ENCODE data around the gene CPHXL. TPM values are rescaled to one million over a fixed set of nuclear protein-coding genes. Genes with fewer than 3 reads are reported as not detected.
A peak's percentile ranks its signal among the peaks of the same experiment; 100 is the strongest.

Gene CPHXL
- not detected for polyA plus RNA-seq (ENCODE audit: insufficient read length in 4 of 4)

DNA sequence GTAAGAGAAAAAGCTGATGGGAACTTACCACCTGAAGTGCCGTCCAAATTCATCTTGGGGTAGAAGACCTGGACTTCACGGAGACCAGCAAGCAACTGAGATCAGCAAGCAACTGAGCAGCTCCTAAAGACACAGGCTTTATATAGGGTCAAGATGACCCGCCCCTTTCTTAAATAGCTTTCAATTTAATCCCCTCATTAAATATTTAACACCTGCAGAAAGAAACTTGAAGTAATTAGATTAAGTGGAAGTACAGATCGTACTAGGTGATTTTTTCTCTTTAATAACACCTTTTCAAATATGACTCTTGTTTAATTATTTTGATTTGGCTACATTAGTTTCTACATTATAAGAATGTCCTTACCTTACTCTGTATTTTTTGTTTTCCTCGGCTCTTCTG is at the start of gene CPHXL:
TSS of gene CPHXL (minus strand) at position 101 of the 400 bp plus-strand sequence. CDS start at position 53, 48 bp downstream.
- no peak for DNase-seq (ENCODE audit: low read depth in 4 of 4, low spot score in 3 of 4)

DNA sequence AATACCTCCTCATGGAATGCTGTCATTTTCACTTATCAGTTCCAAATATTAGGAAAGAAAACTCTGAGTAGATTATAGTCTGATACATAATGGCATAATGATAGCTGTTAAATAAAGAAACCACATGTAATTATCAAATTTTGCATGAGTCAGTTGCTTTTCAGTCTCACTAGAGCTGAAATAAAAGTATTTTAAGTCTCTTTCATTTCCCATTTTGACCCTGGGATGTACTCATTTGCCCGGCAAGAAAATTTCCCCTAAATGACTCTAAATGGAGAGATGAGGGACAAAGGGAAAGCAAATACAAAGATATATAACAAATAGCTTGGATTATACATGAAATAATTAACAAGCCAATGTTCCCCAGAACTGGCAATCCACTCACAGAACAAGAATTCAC is 47.9 kb upstream of the CPHXL start:
- no peak for DNase-seq (ENCODE audit: low read depth in 4 of 4, low spot score in 3 of 4)

DNA sequence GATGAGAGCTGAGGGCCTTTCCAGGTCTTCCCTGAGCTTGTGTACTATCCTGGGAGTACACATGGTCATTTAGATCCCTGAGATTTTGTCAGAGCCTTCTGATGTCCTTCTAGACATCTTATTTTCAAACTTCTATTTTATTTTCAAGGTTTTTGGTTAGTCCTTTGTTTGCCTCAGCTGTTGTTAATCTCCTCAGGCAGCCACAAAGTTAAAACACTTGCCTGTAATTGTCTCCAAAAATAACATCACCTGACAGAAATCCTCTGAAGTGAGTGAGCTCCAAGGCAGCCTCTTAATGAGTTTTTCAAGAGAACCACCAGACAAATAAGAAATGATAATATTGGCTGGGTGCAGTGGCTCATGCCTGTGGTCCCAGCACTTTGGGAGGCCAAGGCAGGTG is 43.8 kb upstream of the CPHXL start:
- DNase-seq (ENCODE audit: low read depth in 4 of 4, low spot score in 3 of 4), result no peak

DNA sequence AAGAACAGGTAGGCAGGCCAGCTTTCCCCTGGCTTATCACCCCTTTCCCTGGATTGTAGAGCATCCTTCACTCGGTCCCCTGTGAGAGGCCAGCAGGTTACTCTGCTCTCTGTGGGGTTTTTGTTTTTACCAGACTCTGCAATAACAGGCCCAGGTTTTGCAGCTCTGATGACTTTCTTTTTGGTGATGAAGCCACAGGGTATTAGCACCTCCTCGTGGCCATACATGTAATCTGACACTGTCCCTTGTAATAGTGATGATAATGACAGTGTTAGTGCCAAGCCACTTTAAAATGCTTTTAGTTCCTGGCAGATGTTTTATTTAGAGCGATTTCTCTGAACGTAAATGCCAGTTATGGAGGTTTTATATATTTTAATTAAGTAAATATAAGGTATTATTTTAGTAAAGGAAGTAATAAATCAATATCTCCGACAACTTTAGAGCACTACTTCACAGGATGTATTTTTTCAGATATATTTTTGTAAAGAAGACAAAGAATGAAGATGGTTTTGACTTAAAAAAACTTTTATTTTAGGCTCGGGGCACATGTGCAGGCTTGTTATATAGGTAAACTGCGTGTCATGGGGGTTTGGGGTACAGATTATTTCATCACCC is 38.0 kb upstream of the CPHXL start:
- peak in 3 of 4 donors; percentile 29 to 40 (median 32) for DNase-seq (ENCODE audit: low read depth in 4 of 4, low spot score in 3 of 4)

DNA sequence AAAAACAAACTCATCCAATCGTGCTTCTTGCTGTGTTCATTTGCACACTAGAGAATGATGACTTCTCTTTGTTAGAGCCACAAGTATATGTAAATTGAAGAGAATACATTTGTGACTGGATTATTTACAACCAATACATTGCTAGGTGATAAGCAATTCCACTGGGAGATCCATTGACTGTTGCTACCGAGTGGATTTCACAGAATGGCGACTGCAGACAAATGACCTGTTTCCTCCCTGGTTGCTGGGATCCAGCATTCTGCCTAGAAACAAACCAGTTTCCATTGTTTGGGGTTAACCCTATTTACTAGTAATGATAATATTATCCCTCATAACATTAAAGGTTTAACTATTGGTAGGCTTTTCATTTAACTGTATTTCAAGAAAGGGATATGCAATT is 36.9 kb upstream of the CPHXL start:
- no peak for DNase-seq (ENCODE audit: low read depth in 4 of 4, low spot score in 3 of 4)

DNA sequence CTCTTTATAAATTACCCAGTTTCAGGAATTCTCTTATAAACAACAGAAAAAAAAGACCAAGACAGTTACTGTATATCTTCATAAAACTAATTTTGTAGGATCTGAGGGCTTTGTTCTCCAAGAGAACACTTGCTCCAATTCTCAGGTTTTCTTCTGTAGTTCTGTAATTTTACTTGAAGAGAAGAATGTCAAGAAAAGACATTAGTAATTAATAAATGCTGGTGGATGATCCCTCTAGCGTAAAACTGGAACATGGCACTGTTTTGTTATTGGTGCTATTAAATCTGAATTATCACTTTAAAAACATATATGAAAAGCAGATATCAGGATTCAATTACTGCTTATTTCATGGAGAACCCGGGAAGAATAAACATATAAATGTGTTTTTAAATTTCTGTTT is 36.5 kb upstream of the CPHXL start:
- no peak for DNase-seq (ENCODE audit: low read depth in 4 of 4, low spot score in 3 of 4)

DNA sequence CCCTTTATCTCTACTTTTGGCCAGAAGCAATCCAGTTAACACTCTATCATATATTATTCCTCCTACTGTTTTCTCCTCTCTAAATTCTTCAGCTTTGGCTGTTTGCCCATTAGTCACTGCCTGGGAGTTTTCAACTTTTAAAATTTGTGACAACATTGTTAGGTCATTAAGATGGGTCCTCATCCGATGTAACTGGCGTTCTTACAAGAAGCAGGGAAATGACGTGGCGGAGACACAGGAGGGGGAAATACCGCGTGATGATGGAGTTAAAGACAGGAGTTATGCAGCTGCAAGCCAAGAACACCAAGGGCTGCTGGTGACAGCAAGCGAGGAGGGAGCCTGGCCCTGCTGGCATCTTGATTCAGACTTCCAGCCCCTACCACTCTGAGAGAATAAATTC is 34.8 kb upstream of the CPHXL start:
- DNase-seq (ENCODE audit: low read depth in 4 of 4, low spot score in 3 of 4), result no peak

DNA sequence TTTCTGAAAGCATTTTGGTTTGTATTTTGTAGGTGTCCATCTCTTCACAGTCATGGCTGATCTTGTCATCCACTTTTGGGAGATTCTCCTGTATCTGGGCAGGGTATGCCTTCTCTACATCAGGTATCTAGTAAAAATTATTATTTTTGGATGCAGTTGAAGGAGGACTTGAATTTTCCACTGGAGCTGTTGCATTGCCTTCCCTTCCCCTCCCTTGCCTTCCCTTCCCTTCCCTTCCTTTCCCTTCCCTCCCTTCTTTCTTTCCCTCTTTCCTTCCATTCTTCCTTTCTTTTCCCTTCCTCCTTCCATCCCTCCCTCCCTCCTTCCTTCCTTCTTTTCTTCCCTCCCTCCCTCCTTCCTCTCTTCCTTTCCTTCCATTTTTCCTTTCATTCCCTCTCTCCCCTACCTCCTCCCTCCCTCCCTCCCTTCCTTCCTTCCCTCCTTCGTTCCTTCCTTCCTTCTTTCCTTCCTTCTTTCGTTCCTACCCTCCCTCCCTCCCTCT is 33.8 kb upstream of the CPHXL start:
- DNase-seq (ENCODE audit: low read depth in 4 of 4, low spot score in 3 of 4), result no peak

DNA sequence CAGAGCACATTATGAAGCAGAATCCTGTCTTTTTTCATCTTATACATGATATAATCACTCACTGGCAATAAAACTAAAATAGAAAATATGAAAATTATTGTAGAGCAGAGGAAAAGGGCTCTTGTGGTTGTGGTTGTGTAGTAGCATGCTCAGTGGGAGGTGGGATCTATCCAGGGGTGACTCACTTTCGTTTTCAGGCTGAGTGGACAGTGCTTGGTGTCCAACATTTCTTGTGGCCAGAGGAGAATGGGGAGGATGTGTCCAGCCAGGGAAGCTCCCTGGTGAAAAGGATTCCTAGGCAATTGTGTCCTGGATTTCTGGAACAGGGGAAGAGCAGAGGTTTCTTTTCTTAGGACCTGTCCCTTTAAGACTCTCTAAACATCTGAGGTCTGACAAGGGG is 31.9 kb upstream of the CPHXL start:
- no peak for DNase-seq (ENCODE audit: low read depth in 4 of 4, low spot score in 3 of 4)

DNA sequence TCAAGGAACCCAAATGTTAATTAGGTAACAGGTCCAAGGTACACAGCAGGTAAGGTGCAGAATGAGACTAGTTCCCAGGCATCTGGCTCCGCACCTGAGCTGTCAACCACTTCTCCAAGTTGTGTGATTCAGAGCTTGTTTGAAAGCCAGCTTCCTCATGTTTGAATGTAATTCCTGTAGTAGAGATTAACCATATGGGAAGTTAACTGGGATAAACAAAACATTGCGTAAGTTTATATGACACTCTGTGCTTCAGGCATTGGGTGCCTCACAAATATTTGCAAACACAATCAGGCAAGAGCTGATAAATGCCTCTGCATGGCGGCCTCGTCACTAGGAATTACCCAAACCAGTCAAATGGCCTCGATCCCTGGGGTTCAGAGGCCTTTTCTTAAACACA is 27.9 kb upstream of the CPHXL start:
- no peak for DNase-seq (ENCODE audit: low read depth in 4 of 4, low spot score in 3 of 4)

DNA sequence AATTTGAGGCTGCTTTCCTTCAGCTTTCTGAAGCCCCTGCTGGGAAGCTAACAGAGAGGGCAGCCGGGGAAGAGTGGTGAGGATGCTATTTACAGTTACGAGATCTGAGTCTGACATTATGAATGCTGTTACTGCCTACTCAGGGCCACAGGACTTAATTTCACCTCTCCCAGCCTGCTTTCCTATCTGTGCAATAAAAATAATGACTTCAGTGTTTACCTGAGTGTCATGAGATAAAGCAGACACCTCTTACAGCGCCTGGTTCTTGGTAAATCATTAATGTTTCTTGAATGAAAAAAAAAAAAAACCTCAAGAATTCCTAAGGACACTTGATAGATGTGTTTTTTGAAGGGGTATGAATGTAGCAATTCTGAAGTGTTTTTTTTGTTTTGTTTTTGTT is 24.2 kb upstream of the CPHXL start:
- no peak for DNase-seq (ENCODE audit: low read depth in 4 of 4, low spot score in 3 of 4)

DNA sequence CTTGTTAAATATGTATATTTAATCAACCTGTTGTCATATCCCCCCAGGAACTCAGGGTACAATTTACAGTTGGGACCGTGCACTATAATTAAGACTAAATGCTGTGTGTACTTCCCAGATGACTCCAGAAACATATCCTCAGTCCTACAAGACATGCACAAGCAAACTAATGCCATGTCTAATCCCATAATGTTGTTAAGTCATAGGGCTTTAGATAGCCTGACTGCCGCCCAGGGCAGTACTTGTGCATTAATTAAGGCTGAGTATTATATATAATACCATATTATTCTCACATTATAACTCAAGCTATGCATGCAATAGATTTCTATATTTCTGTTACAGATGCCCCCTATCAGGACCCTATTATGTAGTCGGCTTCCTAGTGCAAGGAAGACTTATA is 20.1 kb upstream of the CPHXL start:
- no peak for DNase-seq (ENCODE audit: low read depth in 4 of 4, low spot score in 3 of 4)

DNA sequence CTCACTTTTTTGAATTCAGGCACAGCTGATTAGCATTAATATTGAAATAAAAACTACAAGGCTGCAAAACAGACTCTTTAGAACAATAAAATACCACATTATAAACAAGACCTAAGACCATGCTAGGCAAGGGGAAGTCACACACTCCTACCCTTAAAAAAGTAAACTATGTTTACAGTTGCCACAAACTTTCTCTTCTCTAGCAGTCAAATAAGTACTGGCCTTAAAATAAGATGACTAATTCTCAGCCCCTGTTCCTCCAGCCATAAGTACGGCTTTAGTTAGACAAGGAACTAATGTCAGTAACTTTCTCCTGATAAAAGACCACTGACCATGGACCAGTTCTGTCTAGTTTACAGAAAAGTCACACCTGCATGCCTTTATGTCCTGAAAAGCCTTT is 19.5 kb upstream of the CPHXL start:
- DNase-seq (ENCODE audit: low read depth in 4 of 4, low spot score in 3 of 4), result no peak

DNA sequence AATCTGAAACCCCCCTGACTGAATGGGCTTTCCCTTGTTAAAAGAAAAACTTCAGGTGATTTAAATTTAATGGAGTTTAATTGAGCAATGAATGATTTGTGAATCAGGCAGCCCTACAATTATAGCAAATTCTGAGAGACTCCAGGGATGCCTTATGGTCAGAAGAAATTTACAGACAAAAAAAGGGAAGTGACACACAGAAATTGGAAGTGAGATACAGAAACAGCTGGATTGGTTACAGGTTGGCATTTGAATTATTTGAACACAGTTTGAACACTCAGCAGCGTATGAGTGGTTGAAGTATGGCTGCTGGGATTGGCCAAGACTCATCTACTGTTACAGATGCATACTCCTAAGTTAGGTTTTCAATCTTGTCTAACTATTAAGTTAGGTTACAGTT is 19.0 kb upstream of the CPHXL start:
- DNase-seq (ENCODE audit: low read depth in 4 of 4, low spot score in 3 of 4), result no peak

DNA sequence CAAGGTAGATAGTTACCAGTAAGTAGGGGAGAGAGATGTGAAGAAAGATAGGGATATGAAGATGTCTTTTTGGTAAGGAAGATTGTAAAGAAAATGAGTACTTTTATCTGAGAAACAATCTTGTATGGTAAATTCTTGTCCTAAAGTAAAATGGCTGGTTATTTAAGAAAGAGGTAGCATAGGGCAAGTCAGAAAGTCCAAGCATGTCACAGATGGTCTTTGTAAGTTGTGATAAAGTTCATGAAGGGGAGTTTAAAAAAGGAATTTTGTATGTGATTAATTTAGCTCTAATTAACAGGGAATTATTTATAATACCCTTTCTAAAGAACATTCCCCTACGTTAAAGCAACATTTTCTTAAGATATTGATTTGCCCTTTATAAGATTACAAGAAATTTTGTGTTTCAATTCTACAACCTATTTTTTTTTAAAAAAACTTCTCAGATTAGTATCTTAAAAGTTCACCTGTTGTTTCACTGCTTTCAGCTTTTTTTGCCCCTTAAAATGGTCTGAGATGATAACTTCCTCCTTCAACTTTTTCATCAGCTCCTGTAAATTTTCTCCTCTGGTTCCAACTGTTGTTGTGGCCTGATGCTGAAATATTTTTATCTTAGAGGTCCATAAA is 16.2 kb upstream of the CPHXL start:
- no peak for DNase-seq (ENCODE audit: low read depth in 4 of 4, low spot score in 3 of 4)

DNA sequence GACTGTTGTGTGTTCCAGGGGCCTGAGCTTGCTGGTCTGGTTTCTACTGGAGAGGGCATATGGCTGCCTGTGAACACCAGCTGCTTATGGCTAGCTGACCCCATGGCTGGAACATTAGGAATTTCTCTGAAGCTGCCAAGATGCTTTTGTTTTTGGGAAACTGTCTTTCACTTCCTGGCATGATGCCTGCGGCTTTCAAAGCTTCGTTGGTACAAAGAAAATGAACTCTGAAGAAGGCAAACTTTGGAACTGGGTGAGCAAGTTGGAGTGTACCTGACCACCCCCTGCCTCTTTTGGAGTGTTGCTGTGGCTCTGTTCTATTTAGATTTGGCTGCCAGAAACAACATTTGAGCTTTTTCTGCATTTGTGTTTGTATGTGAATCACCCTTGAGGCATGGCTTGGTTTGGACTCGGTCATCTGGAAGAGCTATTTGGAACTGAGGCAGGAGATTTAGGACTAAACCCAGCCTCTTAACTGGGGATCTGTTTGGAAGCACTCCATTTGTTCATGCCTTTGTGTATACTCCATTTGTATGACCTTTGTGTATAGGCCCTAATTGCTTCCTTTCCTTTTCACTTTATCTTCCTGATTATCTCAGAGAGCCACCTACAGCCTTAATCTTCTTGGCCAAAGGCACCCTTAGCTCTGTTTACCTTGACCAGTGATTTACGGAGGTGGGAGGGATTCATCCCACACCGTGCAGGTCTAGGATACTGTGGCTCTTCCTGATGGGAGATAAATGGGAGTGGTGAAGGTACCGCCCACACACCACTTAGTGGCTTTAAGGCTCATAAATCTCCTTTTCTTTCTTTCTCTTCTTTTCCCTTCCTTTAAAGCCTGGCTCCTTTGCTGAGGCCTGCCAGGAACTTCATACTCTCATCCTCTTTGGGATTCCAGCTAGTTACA is 7.3 kb upstream of the CPHXL start:
- peak in 2 of 4 donors; percentile 16 to 56 for DNase-seq (ENCODE audit: low read depth in 4 of 4, low spot score in 3 of 4)

DNA sequence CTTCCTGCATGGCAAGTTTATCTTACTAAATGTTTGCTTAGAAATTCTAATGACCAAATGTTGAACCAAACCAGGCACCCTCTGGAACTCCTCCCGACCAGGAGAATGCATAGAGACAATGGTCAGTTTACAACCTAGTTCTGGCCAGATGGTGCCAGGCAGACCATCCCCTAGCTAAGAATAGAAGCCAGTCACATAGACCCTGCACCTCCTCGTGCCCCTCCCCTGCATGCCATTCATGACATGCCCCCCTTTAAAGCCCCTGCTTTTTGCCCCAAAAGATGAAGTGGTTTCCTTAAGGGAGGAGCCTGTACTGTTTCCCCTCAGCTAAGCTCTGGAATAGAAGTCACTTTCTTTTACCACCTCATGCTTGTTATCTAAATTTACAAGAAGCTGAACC is 6.6 kb upstream of the CPHXL start:
- no peak for DNase-seq (ENCODE audit: low read depth in 4 of 4, low spot score in 3 of 4)

DNA sequence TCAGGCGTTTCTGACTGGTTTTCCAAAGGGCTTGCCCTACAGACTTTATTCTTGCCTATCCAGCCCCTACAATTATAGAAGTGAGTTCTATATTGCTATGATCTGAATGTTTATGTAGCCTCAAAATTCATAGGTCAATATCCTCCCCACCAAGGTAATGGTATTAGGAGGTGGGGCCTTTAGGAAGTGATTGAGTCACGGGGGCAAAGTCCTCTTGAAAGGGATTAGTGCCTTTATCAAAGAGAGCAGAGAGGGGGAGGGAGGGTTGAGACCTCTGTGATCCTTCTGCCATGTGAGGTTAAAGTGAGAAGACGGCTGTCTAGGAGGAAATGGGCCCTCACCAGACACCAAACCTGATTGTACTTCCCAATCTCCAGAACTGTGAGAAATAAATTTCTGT is 931 bp upstream of the CPHXL start:
- DNase-seq (ENCODE audit: low read depth in 4 of 4, low spot score in 3 of 4), result no peak

DNA sequence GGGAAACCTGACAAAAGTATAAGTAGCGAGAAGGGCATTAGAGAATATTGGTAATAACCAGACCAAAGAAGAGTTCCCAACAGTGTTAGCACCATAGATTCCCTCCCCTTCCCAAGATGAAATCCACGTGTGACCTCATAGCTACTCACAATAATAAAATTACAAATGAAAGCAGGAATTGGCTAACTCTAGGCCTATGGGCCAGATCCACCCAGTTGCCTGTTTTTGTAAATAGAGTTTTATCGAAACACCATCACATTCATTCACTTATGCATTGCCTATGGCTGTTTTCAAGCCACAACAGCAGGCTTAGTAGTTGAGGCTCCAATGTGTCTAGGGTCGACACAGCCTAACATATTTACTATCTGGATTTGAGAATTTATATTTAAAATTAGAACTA is 7.8 kb downstream of the CPHXL start:
- no peak for DNase-seq (ENCODE audit: low read depth in 4 of 4, low spot score in 3 of 4)

DNA sequence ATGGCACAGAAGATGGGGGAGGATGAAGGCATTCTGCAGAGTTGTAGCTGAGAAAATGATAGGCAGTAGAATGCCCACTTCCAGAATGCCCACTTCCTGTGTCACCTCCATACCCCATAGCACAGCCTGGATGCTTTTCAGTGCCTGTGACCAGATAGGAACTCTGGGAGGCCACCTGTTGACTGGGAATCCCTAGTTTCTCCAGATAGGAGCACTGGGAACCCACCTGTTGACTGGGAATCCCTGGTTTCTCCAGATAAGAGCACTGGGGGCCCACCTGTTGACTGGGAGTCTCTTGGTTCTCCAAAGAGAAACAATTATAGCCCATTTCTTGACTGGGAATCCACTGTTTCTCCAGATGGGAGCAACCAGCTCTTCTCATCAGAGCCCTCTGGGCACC is 11.6 kb downstream of the CPHXL start:
- DNase-seq (ENCODE audit: low read depth in 4 of 4, low spot score in 3 of 4), result no peak

DNA sequence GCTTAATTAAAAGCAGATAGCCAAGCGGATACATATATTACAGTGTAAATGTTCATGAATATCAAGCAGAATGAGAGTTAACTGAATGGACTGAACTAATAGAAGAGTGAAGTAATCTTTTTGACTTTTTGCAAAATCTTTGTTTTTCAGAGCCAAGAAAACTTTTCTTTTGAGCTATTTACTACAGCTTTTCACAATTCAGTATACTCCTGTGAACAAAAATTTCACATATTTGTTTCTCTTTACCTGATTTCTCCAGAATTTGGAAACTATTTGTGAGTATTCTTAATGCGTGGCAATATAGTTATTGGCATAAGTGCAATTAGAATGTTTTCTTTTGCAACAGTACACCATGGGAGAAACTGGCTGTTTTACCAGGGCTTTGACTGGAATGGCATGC is 15.9 kb downstream of the CPHXL start:
- no peak for DNase-seq (ENCODE audit: low read depth in 4 of 4, low spot score in 3 of 4)

DNA sequence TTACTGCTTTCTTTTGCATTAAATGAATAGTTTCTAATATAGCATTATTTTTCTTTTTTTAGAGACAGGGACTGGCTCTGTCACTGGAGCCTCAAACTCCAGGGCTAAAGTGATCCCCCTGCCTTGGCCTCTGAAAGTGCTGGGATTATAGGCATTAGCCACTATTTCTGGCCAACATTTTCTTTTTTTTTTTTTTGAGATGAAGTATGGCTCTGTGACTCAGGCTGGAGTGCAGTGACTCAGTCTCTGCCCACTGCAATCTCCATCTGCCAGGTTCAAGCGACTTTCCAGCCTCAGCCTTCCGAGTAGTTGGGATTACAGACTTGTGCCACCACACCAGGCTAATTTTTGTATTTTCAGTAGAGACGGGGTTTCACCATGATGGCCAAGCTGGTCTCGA is 23.0 kb downstream of the CPHXL start:
- DNase-seq (ENCODE audit: low read depth in 4 of 4, low spot score in 3 of 4), result no peak

Data from left renal pelvis (tissue), 4 donors.